HG03521 (cell line): Measurements from ENCODE around the gene IMPG1.

Experiments used
- ATAC-seq: cut with Tn5 transposase; IDR thresholded peaks from one replicate; pipeline ENCODE4 v1.9.1; 2021; ENCODE audit warnings: mild to moderate bottlenecking, moderate library complexity; ENCODE audit not compliant: unreplicated experiment

The IMPG1 gene

GRCh38 chr6:75896526-75896925 lies 175.9 kb downstream of the IMPG1 start:
- ATAC-seq, result no peak

- no peak for ATAC-seq
These were observed 178.7 kb downstream of the IMPG1 start for GRCh38 chr6:75893776-75894152.

GRCh38 chr6:75893058-75893775 lies 179.2 kb downstream of the IMPG1 start:
- ATAC-seq, result peak; percentile 59

GRCh38 chr6:75892384-75892783 lies 180.1 kb downstream of the IMPG1 start:
- ATAC-seq, result no peak

GRCh38 chr6:75884822-75885221 lies 187.6 kb downstream of the IMPG1 start:
- no peak for ATAC-seq

- no peak for ATAC-seq
These were observed 189.7 kb downstream of the IMPG1 start for GRCh38 chr6:75882734-75883133.

GRCh38 chr6:75880305-75880704 lies 192.2 kb downstream of the IMPG1 start:
- ATAC-seq, result no peak

- ATAC-seq, result no peak
These were observed 196.3 kb downstream of the IMPG1 start for GRCh38 chr6:75876152-75876551.

GRCh38 chr6:75874224-75874623 lies 198.2 kb downstream of the IMPG1 start:
- ATAC-seq, result no peak
